Liver (tissue), 9 donors: ENCODE measurements around the gene LRRC30. TPM values are rescaled to one million over a fixed set of nuclear protein-coding genes. Genes with fewer than 3 reads are reported as not detected.

Experiments
- DNase-seq: peaks from one replicate; pipeline ENCODE4 v3.0.0-alpha.2; 2017; ENCODE audit warnings: low spot score
- H3K27ac ChIP-seq, 2 donors: one replicate each; pipeline ENCODE4 v1.7.0; 2013; ENCODE audit warnings: inconsistent platforms in 2 of 2, low read length in 2 of 2, control low read depth in 1 of 2, low read depth in 1 of 2, mild to moderate bottlenecking in 1 of 2
- H3K27me3 ChIP-seq, 4 donors: one replicate each; pipeline versions ENCODE4 v1.6.1 to v1.7.0; 2013; ENCODE audit warnings: low read length in 3 of 4, inconsistent platforms in 1 of 4, mild to moderate bottlenecking in 1 of 4, moderate library complexity in 1 of 4; ENCODE audit not compliant: control insufficient read depth in 4 of 4, insufficient read depth in 4 of 4
- H3K36me3 ChIP-seq, 4 donors: one replicate each; pipeline versions ENCODE4 v1.6.1 to v1.7.0; 2013; ENCODE audit warnings: low read length in 3 of 4, mild to moderate bottlenecking in 3 of 4, low read depth in 1 of 4, moderate library complexity in 1 of 4; ENCODE audit not compliant: control insufficient read depth in 4 of 4, insufficient read depth in 3 of 4
- H3K4me1 ChIP-seq, 4 donors: one replicate each; pipeline versions ENCODE4 v1.6.1 to v1.7.0; 2013; ENCODE audit warnings: low read length in 3 of 4, mild to moderate bottlenecking in 3 of 4, moderate library complexity in 1 of 4; ENCODE audit not compliant: control insufficient read depth in 4 of 4, insufficient read depth in 4 of 4
- H3K4me3 ChIP-seq, 3 donors: one replicate each; pipeline versions ENCODE4 v1.6.1 to v1.7.0; 2013; ENCODE audit warnings: low read length in 3 of 3, control low read depth in 1 of 3, low read depth in 1 of 3, mild to moderate bottlenecking in 1 of 3
- H3K9ac ChIP-seq, 2 donors: one replicate each; pipeline ENCODE4 v1.7.0; 2013; ENCODE audit warnings: low read length in 2 of 2, mild to moderate bottlenecking in 2 of 2, moderate library complexity in 2 of 2, control low read depth in 1 of 2, low read depth in 1 of 2
- H3K9me3 ChIP-seq, 4 donors: one replicate each; pipeline versions ENCODE4 v1.6.1 to v1.7.0; 2013; ENCODE audit warnings: low read length in 3 of 4; ENCODE audit not compliant: control insufficient read depth in 4 of 4
- ATF3 ChIP-seq: IDR thresholded peaks from 2 replicates; pipeline ENCODE4 v1.6.1; 2016; ENCODE audit warnings: antibody characterized with exemption
- CTCF ChIP-seq: fragments of 150-350 bp; IDR thresholded peaks from 2 replicates; pipeline ENCODE4 v1.5.1; 2017; ENCODE audit warnings: improper control_type of control experiment, low read depth, low read length; ENCODE audit not compliant: missing input control
- EGR1 ChIP-seq, 2 donors: IDR thresholded peaks; 2 replicates each; pipeline ENCODE4 v1.6.1; 2016 to 2018; ENCODE audit warnings: antibody characterized with exemption in 2 of 2, low read depth in 2 of 2
- FOXA1 ChIP-seq: IDR thresholded peaks from 2 replicates; pipeline ENCODE4 v1.6.1; 2016; ENCODE audit warnings: antibody characterized with exemption
- FOXA2 ChIP-seq: IDR thresholded peaks from 2 replicates; pipeline ENCODE4 v1.6.1; 2016; ENCODE audit warnings: antibody characterized with exemption
- GABPA ChIP-seq, 2 donors: IDR thresholded peaks in 1 of 2; conservative IDR thresholded peaks in 1 of 2; 2 replicates each; pipeline ENCODE4 v1.6.1; 2016; ENCODE audit warnings: antibody characterized with exemption in 2 of 2, mild to moderate bottlenecking in 1 of 2, moderate library complexity in 1 of 2
- HNF4A ChIP-seq, 2 donors: conservative IDR thresholded peaks; 2 replicates each; pipeline ENCODE4 v1.6.1; 2016; ENCODE audit warnings: antibody characterized with exemption in 2 of 2, mild to moderate bottlenecking in 2 of 2
- HNF4G ChIP-seq: IDR thresholded peaks from 2 replicates; pipeline ENCODE4 v1.6.1; 2016; ENCODE audit warnings: antibody characterized with exemption
- JUND ChIP-seq, 2 donors: IDR thresholded peaks; 2 replicates each; pipeline ENCODE4 v1.6.1; 2016; ENCODE audit warnings: antibody characterized with exemption in 2 of 2
- MAX ChIP-seq: IDR thresholded peaks from 2 replicates; pipeline ENCODE4 v1.6.1; 2016; ENCODE audit warnings: antibody characterized with exemption
- NR2F2 ChIP-seq: IDR thresholded peaks from 2 replicates; pipeline ENCODE4 v1.6.1; 2016; ENCODE audit warnings: antibody characterized with exemption
- RAD21 ChIP-seq, 2 donors: IDR thresholded peaks; 2 replicates each; pipeline ENCODE4 v1.6.1; 2016; ENCODE audit warnings: antibody characterized with exemption in 2 of 2, mild to moderate bottlenecking in 2 of 2
- REST ChIP-seq: IDR thresholded peaks from 2 replicates; pipeline ENCODE4 v1.6.1; 2016; ENCODE audit warnings: antibody characterized with exemption, mild to moderate bottlenecking
- RXRA ChIP-seq, 2 donors: IDR thresholded peaks; 2 replicates each; pipeline ENCODE4 v1.6.1; 2017 to 2018; ENCODE audit warnings: antibody characterized with exemption in 2 of 2, mild to moderate bottlenecking in 1 of 2
- SP1 ChIP-seq: IDR thresholded peaks from 2 replicates; pipeline ENCODE4 v1.6.1; 2018; ENCODE audit warnings: antibody characterized with exemption, mild to moderate bottlenecking
- TAF1 ChIP-seq: conservative IDR thresholded peaks from 2 replicates; pipeline ENCODE4 v1.6.1; 2016; ENCODE audit warnings: antibody characterized with exemption, mild to moderate bottlenecking
- YY1 ChIP-seq: IDR thresholded peaks from 2 replicates; pipeline ENCODE4 v1.6.1; 2016; ENCODE audit warnings: antibody characterized with exemption, mild to moderate bottlenecking
- ZBTB33 ChIP-seq: IDR thresholded peaks from 2 replicates; pipeline ENCODE4 v1.6.1; 2016; ENCODE audit warnings: antibody characterized with exemption
- WGBS: extraction: QIAGEN DNeasy Blood & Tissue Kit; methylation state at CpG from one replicate; pipeline ENCODE4 v1.1.7; 2013; 5-methylcytosine and 5-hydroxymethylcytosine counted together
- polyA plus RNA-seq, 2 donors: library from polyadenylated mRNA; stranded (reverse) in 1 of 2; unstranded in 1 of 2; fragments of 200-250 nt in 1 of 2; fragments of >200 nt in 1 of 2; fragmentation: Nextera tagmentation in 1 of 2; extraction: Ambion mirVana in 1 of 2; gene quantifications; one replicate each; pipeline versions ENCODE4 v1.2.1 to v1.2.3, GENCODE V29; 2013 to 2015
- total RNA-seq, 2 donors: library from RNA; depleted of rRNA; stranded (reverse); fragments of >200 nt; gene quantifications; one replicate each; pipeline ENCODE4 v1.2.3, GENCODE V29; 2014
- donor health status: healthy.
- donor health status: healthy.
- donor health status: healthy.
- donor health status: healthy.
- donor health status: healthy.

LRRC30 gene
- total and polyA plus RNA-seq, 4 donors: not detected

GRCh38 chr18:7196421-7196820 lies 34.5 kb upstream of the LRRC30 start:
- TF ChIP-seq JUND (IDR thresholded peaks at IDR 0.05) (no peak), FOXA1 (no peak), NR2F2 (no peak), ATF3 (no peak), RXRA (IDR thresholded peaks at IDR 0.05) (no peak), REST (no peak), FOXA2 (no peak), RAD21 (IDR thresholded peaks at IDR 0.05) (no peak), HNF4G (no peak), ZBTB33 (no peak), MAX (no peak), TAF1 (no peak), CTCF (no peak), HNF4A (conservative IDR thresholded peaks at IDR 0.05) (no peak), EGR1 (IDR thresholded peaks at IDR 0.05; ENCODE audit: low read depth in 2 of 2) (no peak), YY1 (no peak), SP1 (no peak), GABPA (IDR thresholded peaks at IDR 0.05 in 1 of 2, conservative IDR thresholded peaks at IDR 0.05 in 1 of 2) (no peak)
- DNase-seq: no peak
- Histone ChIP-seq H3K9me3 (no peaks in the 10 kb centered on the region), H3K27ac (no peak overlapping the region), H3K9ac (no peak overlapping the region), H3K36me3 (no peaks in the 10 kb centered on the region), H3K4me1 (no peaks in the 10 kb centered on the region), H3K4me3 (no peak overlapping the region), H3K27me3 (no peaks in the 10 kb centered on the region)
- 92% methylated on average over 3 of the region's 3 CpGs for WGBS

GRCh38 chr18:7197854-7198253 lies 33.0 kb upstream of the LRRC30 start:
- 92% methylated on average over 2 of the region's 2 CpGs for WGBS
- Histone ChIP-seq H3K27ac (no peak overlapping the region), H3K4me3 (no peak overlapping the region), H3K27me3 (peaks cover 0 to 3% (median 0%) of the 10 kb centered on the region in 4 donors), H3K4me1 (no peaks in the 10 kb centered on the region), H3K9me3 (no peaks in the 10 kb centered on the region), H3K36me3 (no peaks in the 10 kb centered on the region), H3K9ac (no peak overlapping the region)
- TF ChIP-seq REST (no peak), GABPA (IDR thresholded peaks at IDR 0.05 in 1 of 2, conservative IDR thresholded peaks at IDR 0.05 in 1 of 2) (no peak), FOXA2 (no peak), NR2F2 (no peak), HNF4G (no peak)
- DNase-seq: no peak
